SU-DHL-6 (cell line): ENCODE measurements around the gene LDB2.

Source experiments
- H2AFZ ChIP-seq: fragments of 200-600 bp; sonication (generic); 2 replicates; pipeline ENCODE4 v1.6.1; 2014; ENCODE audit warnings: low read depth, mild to moderate bottlenecking, moderate library complexity, mixed read lengths, antibody characterized with exemption, low read length; ENCODE audit not compliant: severe bottlenecking
- H3F3A ChIP-seq: fragments of 200-600 bp; shearing (Covaris generic); 2 replicates; pipeline ENCODE4 v1.6.0; 2016; ENCODE audit warnings: antibody characterized with exemption, mild to moderate bottlenecking; ENCODE audit not compliant: insufficient read depth
- H3K27ac ChIP-seq: fragments of 200-600 bp; sonication (generic); 2 replicates; pipeline ENCODE4 v1.5.1; 2016; ENCODE audit warnings: low read depth, mild to moderate bottlenecking, low read length, moderate library complexity, mixed read lengths
- H3K27me3 ChIP-seq: fragments of 200-600 bp; sonication (generic), shearing (Covaris generic); 2 replicates; pipeline ENCODE4 v1.6.0; 2014; ENCODE audit warnings: mild to moderate bottlenecking, low read length
- H3K36me3 ChIP-seq: fragments of 200-600 bp; sonication (generic); 2 replicates; pipeline ENCODE4 v1.6.1; 2014; ENCODE audit warnings: mild to moderate bottlenecking, low read length, mixed read lengths
- H3K4me2 ChIP-seq: fragments of 300-600, 200-600 bp; shearing (Covaris generic), sonication (generic); 2 replicates; pipeline ENCODE4 v1.6.0; 2014; ENCODE audit warnings: low read length, low read depth, mild to moderate bottlenecking; ENCODE audit not compliant: poor library complexity, severe bottlenecking
- H3K4me3 ChIP-seq: fragments of 200-600 bp; sonication (generic); 2 replicates; pipeline ENCODE4 v1.5.1; 2014; ENCODE audit warnings: antibody characterized with exemption, low read length, mild to moderate bottlenecking, mixed read lengths; ENCODE audit not compliant: insufficient read depth, poor library complexity, severe bottlenecking
- H3K79me2 ChIP-seq: fragments of 200-600 bp; sonication (generic); 2 replicates; pipeline ENCODE4 v1.6.1; 2014; ENCODE audit warnings: mild to moderate bottlenecking, low read length, moderate library complexity; ENCODE audit not compliant: insufficient read depth
- H3K9ac ChIP-seq: fragments of 200-600 bp; sonication (generic); 2 replicates; pipeline ENCODE4 v1.7.0; 2014; ENCODE audit warnings: mild to moderate bottlenecking, low read length
- H3K9me2 ChIP-seq: fragments of 200-600 bp; sonication (generic); replicated peaks from 2 replicates; pipeline ENCODE4 v1.6.1; 2014; ENCODE audit warnings: low read length; ENCODE audit not compliant: insufficient read depth
- H3K9me3 ChIP-seq: fragments of 200-600 bp; sonication (generic); 2 replicates; pipeline ENCODE4 v1.6.1; 2014; ENCODE audit warnings: low read length, mixed read lengths; ENCODE audit not compliant: insufficient read depth
- H4K20me1 ChIP-seq: fragments of 200-600 bp; sonication (generic); 2 replicates; pipeline ENCODE4 v1.6.1; 2014; ENCODE audit warnings: low read depth, mild to moderate bottlenecking, antibody characterized with exemption, low read length, moderate library complexity, mixed read lengths
- CTCF ChIP-seq: fragments of 200-600 bp; sonication (generic); IDR thresholded peaks from one replicate; pipeline ENCODE4 v1.5.1; 2017; ENCODE audit warnings: antibody characterized with exemption, mild to moderate bottlenecking, low read length, moderate library complexity; ENCODE audit not compliant: insufficient read depth, poor library complexity, severe bottlenecking
- EZH2phosphoT487 ChIP-seq: fragments of 200-600 bp; sonication (generic), shearing (Covaris generic); conservative IDR thresholded peaks from 2 replicates; pipeline ENCODE4 v1.6.1; 2018; ENCODE audit warnings: mild to moderate bottlenecking, antibody characterized with exemption, low read length, moderate library complexity, mixed read lengths

Gene LDB2

GRCh38 chr4:16537926-16538325, 360.5 kb downstream of the LDB2 start:
- no peaks in the 10 kb centered on the region for H3K9me3 ChIP-seq
- H3K27ac ChIP-seq = no peak overlapping the region
- no peaks in the 10 kb centered on the region; the same call in 1 of the 2 replicates for H3K9me2 ChIP-seq
- no peaks in the 10 kb centered on the region for H3F3A ChIP-seq
- no peak overlapping the region for H2AFZ ChIP-seq
- no peaks in the 10 kb centered on the region for H4K20me1 ChIP-seq
- no peaks in the 10 kb centered on the region for H3K36me3 ChIP-seq
- no peaks in the 10 kb centered on the region for H3K79me2 ChIP-seq
- H3K9ac ChIP-seq = no peak overlapping the region
- TF ChIP-seq EZH2phosphoT487 = no peak
- no peak for TF ChIP-seq CTCF
- no peak overlapping the region for H3K4me2 ChIP-seq
- no peaks in the 10 kb centered on the region for H3K27me3 ChIP-seq
- no peak overlapping the region for H3K4me3 ChIP-seq

- H3K9ac ChIP-seq = no peak overlapping the region
- no peaks in the 10 kb centered on the region for H3F3A ChIP-seq
- no peak overlapping the region for H3K4me3 ChIP-seq
- H2AFZ ChIP-seq = no peak overlapping the region
- H3K27ac ChIP-seq = no peak overlapping the region
- H4K20me1 ChIP-seq = no peaks in the 10 kb centered on the region
- H3K79me2 ChIP-seq = no peaks in the 10 kb centered on the region
- no peaks in the 10 kb centered on the region for H3K9me3 ChIP-seq
- no peaks in the 10 kb centered on the region for H3K27me3 ChIP-seq
- no peaks in the 10 kb centered on the region for H3K9me2 ChIP-seq
- no peaks in the 10 kb centered on the region for H3K36me3 ChIP-seq
- H3K4me2 ChIP-seq = no peak overlapping the region
- TF ChIP-seq EZH2phosphoT487 (no peak), CTCF (no peak)
These were observed 366.0 kb downstream of the LDB2 start for GRCh38 chr4:16532240-16532970.

- TF ChIP-seq CTCF (no peak), EZH2phosphoT487 (no peak)
- Histone ChIP-seq H3K9ac (no peak overlapping the region), H3K9me2 (no peaks in the 10 kb centered on the region), H3F3A (no peaks in the 10 kb centered on the region), H3K27me3 (no peaks in the 10 kb centered on the region), H3K79me2 (no peaks in the 10 kb centered on the region), H3K4me3 (no peak overlapping the region), H2AFZ (no peak overlapping the region), H3K4me2 (no peak overlapping the region), H4K20me1 (no peaks in the 10 kb centered on the region), H3K36me3 (no peaks in the 10 kb centered on the region), H3K9me3 (no peaks in the 10 kb centered on the region), H3K27ac (no peak overlapping the region)
These were observed 367.5 kb downstream of the LDB2 start for GRCh38 chr4:16530688-16531635.
